A673 (cell line): ENCODE data around the gene GALNT2. TPM values are rescaled to one million over a fixed set of nuclear protein-coding genes. Genes with fewer than 3 reads are reported as not detected.

Source experiments
- BruUV-seq: library from RNA; stranded (reverse); fragments of 400-500 nt; replicated peaks from 2 replicates; lab custom pipeline; 2021; lab: Mats Ljungman, UMichigan
- CTCF ChIA-PET: fragments of 300-600 bp; sonication (Branson Sonifier 250); formaldehyde crosslinking; loops from one replicate; lab custom pipeline; 2022; ENCODE audit warnings: antibody characterized with exemption; lab: Charles Lee
- POLR2A ChIA-PET: fragments of 300-600 bp; sonication (Branson Sonifier 250); formaldehyde crosslinking; loops from one replicate; lab custom pipeline; 2022; ENCODE audit warnings: antibody characterized with exemption; ENCODE audit not compliant: low non-redundant PET; lab: Charles Lee
- DNase-seq: peaks from one replicate; pipeline ENCODE4 v3.0.0-alpha.2; 2015; ENCODE audit warnings: low spot score
- H3K27ac ChIP-seq: fragments of 200-600 bp; sonication (generic); 2 replicates; pipeline ENCODE4 v1.5.1; 2016; ENCODE audit warnings: mixed run types, low read depth, mild to moderate bottlenecking, mixed read lengths, antibody characterized with exemption, low read length; ENCODE audit not compliant: poor library complexity, severe bottlenecking
- H3K27me3 ChIP-seq: fragments of 200-600 bp; sonication (generic); replicated peaks from 2 replicates; pipeline ENCODE4 v1.6.1; 2017; ENCODE audit warnings: mixed run types, low read depth, mild to moderate bottlenecking, mixed read lengths, antibody characterized with exemption, low read length; ENCODE audit not compliant: insufficient read depth, poor library complexity
- H3K36me3 ChIP-seq: fragments of 200-600 bp; sonication (generic); 2 replicates; pipeline ENCODE4 v1.6.1; 2016; ENCODE audit warnings: mixed run types, mild to moderate bottlenecking, mixed read lengths, antibody characterized with exemption, low read length; ENCODE audit not compliant: insufficient read depth, poor library complexity, severe bottlenecking
- H3K4me1 ChIP-seq: fragments of 200-600 bp; sonication (generic); 2 replicates; pipeline ENCODE4 v1.6.1; 2017; ENCODE audit warnings: mixed run types, mild to moderate bottlenecking, mixed read lengths, antibody characterized with exemption, low read length; ENCODE audit not compliant: insufficient read depth, poor library complexity, severe bottlenecking
- H3K4me3 ChIP-seq: fragments of 200-600 bp; sonication (generic); 2 replicates; pipeline ENCODE4 v1.5.1; 2016; ENCODE audit warnings: low read depth, mixed run types, mild to moderate bottlenecking, mixed read lengths, low read length; ENCODE audit not compliant: poor library complexity, severe bottlenecking
- H3K9me3 ChIP-seq: fragments of 200-600 bp; sonication (generic); 2 replicates; pipeline ENCODE4 v1.6.1; 2016; ENCODE audit warnings: mixed run types, low read depth, mild to moderate bottlenecking, mixed read lengths, antibody characterized with exemption, low read length; ENCODE audit not compliant: poor library complexity, severe bottlenecking
- EZH2 ChIP-seq: fragments of 200-600 bp; sonication (generic); IDR thresholded peaks from 2 replicates; pipeline ENCODE4 v1.6.1; 2017; ENCODE audit warnings: borderline replicate concordance, low read depth, mild to moderate bottlenecking, mixed read lengths, antibody characterized with exemption, low read length; ENCODE audit not compliant: poor library complexity, severe bottlenecking
- intact Hi-C: fragments of 100-400 bp; cut with micrococcal nuclease; formaldehyde crosslinking; loops from one replicate; pipeline ENCODE4 v1.10.0; 2022; ENCODE audit not compliant: unreplicated experiment
- total RNA-seq: library from RNA; stranded (reverse); gene quantifications from 2 replicates; pipeline ENCODE4 v1.2.3, GENCODE V29; 2021
- TF ChIP-seq, protein P1 (sequence below): fragments of 300-800, 200-600 bp; sonication (generic); conservative IDR thresholded peaks from 2 replicates; pipeline ENCODE4 v1.5.1; 2017; ENCODE audit warnings: low read depth, mild to moderate bottlenecking, antibody characterized with exemption, low read length, moderate library complexity, mixed read lengths

The GALNT2 gene
- total RNA-seq, 1 experiment from 2014 or later: 94.6 TPM

DNA sequence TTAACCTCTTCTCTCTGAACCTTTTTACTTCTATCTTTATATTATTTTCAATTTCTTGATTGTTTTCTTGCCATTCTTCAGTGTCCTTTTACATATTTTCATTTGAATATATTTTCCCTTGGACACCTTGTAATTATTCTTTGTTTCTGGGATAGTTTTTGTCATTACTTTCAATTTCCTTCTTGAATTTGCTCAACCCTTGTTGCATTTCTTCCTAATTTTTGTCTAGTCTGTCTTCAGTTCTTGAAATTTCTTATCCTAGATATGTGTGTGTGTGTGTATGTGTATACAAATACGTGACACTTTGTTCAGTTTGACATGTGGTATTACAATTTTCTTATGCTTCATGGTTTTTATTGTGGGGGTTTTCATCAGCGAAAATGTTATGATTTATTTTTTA lies 1.9 kb upstream of the GALNT2 start:
- no peak overlapping the region for H3K4me3 ChIP-seq
- H3K27me3 ChIP-seq: no peaks in the 10 kb centered on the region
- peaks cover 3% of the 10 kb centered on the region for H3K9me3 ChIP-seq
- H3K27ac ChIP-seq: no peak overlapping the region
- no peak for DNase-seq
- no peaks in the 10 kb centered on the region for H3K36me3 ChIP-seq
- intact Hi-C loops: loop anchor here (10.0 kb wide), 1 partner anchor 170 kb away; no protein-coding TSS in a partner anchor
- POLR2A ChIA-PET: no interaction called here
- TF ChIP-seq, protein P1, sequence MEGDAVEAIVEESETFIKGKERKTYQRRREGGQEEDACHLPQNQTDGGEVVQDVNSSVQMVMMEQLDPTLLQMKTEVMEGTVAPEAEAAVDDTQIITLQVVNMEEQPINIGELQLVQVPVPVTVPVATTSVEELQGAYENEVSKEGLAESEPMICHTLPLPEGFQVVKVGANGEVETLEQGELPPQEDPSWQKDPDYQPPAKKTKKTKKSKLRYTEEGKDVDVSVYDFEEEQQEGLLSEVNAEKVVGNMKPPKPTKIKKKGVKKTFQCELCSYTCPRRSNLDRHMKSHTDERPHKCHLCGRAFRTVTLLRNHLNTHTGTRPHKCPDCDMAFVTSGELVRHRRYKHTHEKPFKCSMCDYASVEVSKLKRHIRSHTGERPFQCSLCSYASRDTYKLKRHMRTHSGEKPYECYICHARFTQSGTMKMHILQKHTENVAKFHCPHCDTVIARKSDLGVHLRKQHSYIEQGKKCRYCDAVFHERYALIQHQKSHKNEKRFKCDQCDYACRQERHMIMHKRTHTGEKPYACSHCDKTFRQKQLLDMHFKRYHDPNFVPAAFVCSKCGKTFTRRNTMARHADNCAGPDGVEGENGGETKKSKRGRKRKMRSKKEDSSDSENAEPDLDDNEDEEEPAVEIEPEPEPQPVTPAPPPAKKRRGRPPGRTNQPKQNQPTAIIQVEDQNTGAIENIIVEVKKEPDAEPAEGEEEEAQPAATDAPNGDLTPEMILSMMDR: no peak
- no peak for TF ChIP-seq EZH2
- CTCF ChIA-PET: no interaction called here
- BruUV-seq: no TSS peak
- H3K4me1 ChIP-seq: peaks cover 16% of the 10 kb centered on the region

DNA sequence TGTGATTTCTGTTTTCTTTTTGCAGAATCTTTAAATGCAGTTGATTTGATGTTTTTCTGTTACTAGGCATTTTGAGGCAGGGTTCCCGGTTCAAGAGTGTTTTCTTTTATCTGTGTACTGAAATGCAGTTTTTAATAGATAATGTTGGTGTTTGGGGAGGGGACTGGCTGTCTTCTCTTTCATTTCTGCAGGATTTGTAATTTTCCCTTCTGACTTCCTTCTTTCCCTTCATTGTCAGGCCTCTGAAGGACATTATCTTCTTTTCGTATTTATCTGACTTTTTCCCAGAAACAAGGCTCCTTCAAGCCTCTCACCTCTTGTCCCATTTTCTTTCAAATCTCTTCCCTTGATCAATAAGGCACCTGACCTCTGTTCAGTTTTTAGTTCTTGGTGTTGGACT lies 1.5 kb upstream of the GALNT2 start:
- BruUV-seq: no TSS peak
- intact Hi-C loops: loop anchor here (10.0 kb wide), 1 partner anchor 169 kb away; no protein-coding TSS in a partner anchor
- CTCF ChIA-PET: no interaction called here

DNA sequence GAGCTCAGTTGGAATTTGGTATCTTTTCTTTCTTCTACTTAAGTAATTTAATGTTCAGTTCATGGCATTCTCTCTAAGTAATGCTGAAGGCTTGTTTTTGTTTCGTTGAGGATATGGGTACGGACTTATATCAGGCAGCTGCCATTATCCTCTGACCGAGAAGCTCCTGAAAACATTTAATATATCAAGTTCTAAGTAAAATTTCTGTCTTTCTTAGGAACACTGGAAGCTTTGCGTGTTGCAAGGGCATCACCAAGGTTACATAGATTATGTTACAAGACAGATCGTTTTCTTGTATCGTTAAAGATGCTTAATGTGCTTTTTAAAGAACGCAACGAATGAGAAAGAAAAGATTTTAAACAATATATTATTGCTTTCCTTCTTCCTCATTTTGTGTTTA lies 1.0 kb upstream of the GALNT2 start:
- peaks cover 21% of the 10 kb centered on the region for H3K4me1 ChIP-seq
- no TSS peak for BruUV-seq
- no peak for DNase-seq
- peak overlapping the region; percentile 49 for H3K27ac ChIP-seq
- peaks cover 3% of the 10 kb centered on the region for H3K9me3 ChIP-seq
- no peaks in the 10 kb centered on the region for H3K36me3 ChIP-seq
- TF ChIP-seq, protein P1: no peak
- TF ChIP-seq EZH2: no peak
- no peaks in the 10 kb centered on the region for H3K27me3 ChIP-seq
- ChIA-PET POLR2A (no interaction called here), CTCF (no interaction called here)
- intact Hi-C loops: loop anchor here (10.0 kb wide), 1 partner anchor 169 kb away; no protein-coding TSS in a partner anchor
- peak overlapping the region; percentile 96 for H3K4me3 ChIP-seq

More for the DNA sequence above, 1.5 kb upstream of the GALNT2 start:
- Histone ChIP-seq H3K27me3 (no peaks in the 10 kb centered on the region), H3K36me3 (no peaks in the 10 kb centered on the region), H3K27ac (no peak overlapping the region), H3K9me3 (peaks cover 3% of the 10 kb centered on the region), H3K4me1 (peaks cover 20% of the 10 kb centered on the region), H3K4me3 (no peak overlapping the region)
- TF ChIP-seq, protein P1: no peak
- TF ChIP-seq EZH2: no peak
- DNase-seq: no peak
- POLR2A ChIA-PET: no interaction called here
